Naive thymus-derived CD8-positive, alpha-beta T cell (primary cell): ENCODE measurements around the gene SMIM5. TPM values are rescaled to one million over a fixed set of nuclear protein-coding genes. Genes with fewer than 3 reads are reported as not detected.
"Not testable (repeated sequence)": the region's sequence is repeated elsewhere in the genome, so short reads cannot be mapped to it uniquely, and the experiment has no call there.

Source experiments
- ATAC-seq, 2 donors: fragments of 150-1000 bp; cut with Tn5 transposase in 1 of 2; sonication (Bioruptor Pico), chemical (Tn5 transposase) in 1 of 2; 1 replicate in 1 of 2; 2 replicates in 1 of 2; pipeline ENCODE4 v1.10.0; 2021; ENCODE audit warnings: mild to moderate bottlenecking in 2 of 2, moderate library complexity in 2 of 2
- POLR2A ChIA-PET: fragments of 350-600 bp; sonication (Branson Sonifier 250); formaldehyde crosslinking; loops from one replicate; lab custom pipeline; 2021; ENCODE audit warnings: antibody characterized with exemption; lab: Charles Lee
- DNase-seq, 10 donors: peaks; one replicate each; pipeline versions ENCODE4 v3.0.0 to v3.0.0-alpha.2; 2020 to 2022
- H3K27ac Mint-ChIP-seq, 10 donors: one replicate each; pipeline ENCODE4 v1.8.0; 2020 to 2022; ENCODE audit warnings: mild to moderate bottlenecking in 10 of 10, mixed read lengths in 10 of 10, moderate library complexity in 4 of 10, inconsistent platforms in 1 of 10
- H3K27me3 Mint-ChIP-seq, 5 donors: one replicate each; pipeline ENCODE4 v1.8.0; 2021 to 2022; ENCODE audit warnings: mixed read lengths in 5 of 5
- H3K36me3 Mint-ChIP-seq, 3 donors: one replicate each; pipeline ENCODE4 v1.8.0; 2020 to 2022; ENCODE audit warnings: mixed read lengths in 3 of 3, mild to moderate bottlenecking in 2 of 3, inconsistent platforms in 1 of 3
- H3K4me1 Mint-ChIP-seq, 4 donors: one replicate each; pipeline ENCODE4 v1.8.0; 2021 to 2022; ENCODE audit warnings: mixed read lengths in 4 of 4
- H3K4me3 Mint-ChIP-seq, 10 donors: one replicate each; pipeline ENCODE4 v1.8.0; 2020 to 2022; ENCODE audit warnings: mild to moderate bottlenecking in 10 of 10, mixed read lengths in 10 of 10, moderate library complexity in 6 of 10, inconsistent platforms in 1 of 10
- H3K9me3 Mint-ChIP-seq, 9 donors: one replicate each; pipeline ENCODE4 v1.8.0; 2020 to 2022; ENCODE audit warnings: mixed read lengths in 9 of 9, mild to moderate bottlenecking in 3 of 9, inconsistent platforms in 1 of 9, moderate library complexity in 1 of 9
- polyA plus RNA-seq, 3 donors: library from polyadenylated mRNA; unstranded; fragments of 300-500 nt; fragmentation: Illumina TruSeq; gene quantifications; one replicate each; pipeline ENCODE4 v1.2.3, GENCODE V29; 2021
- total RNA-seq, 8 experiments: library from RNA in 2 of 8; stranded (reverse) in 2 of 8; gene quantifications; one replicate each; pipeline ENCODE4 v1.2.3 and lab custom pipeline; 2021 to 2026

The SMIM5 gene
- total and polyA plus RNA-seq, 5 experiments from 2014 or later, result 0.06 to 1.3 (median 0.47) TPM; not detected in 1

- Mint-ChIP-seq H3K9me3 (no peaks in the 10 kb centered on the region), H3K27ac (peak overlapping the region in 1 of 10 donors; percentile 62), H3K4me3 (no peak overlapping the region), H3K36me3 (no peaks in the 10 kb centered on the region), H3K27me3 (no peaks in the 10 kb centered on the region), H3K4me1 (peaks cover 3 to 14% (median 10%) of the 10 kb centered on the region in 4 donors)
- POLR2A ChIA-PET, result no interaction called here
- ATAC-seq, result no peak
- DNase-seq, result no peak
Observed at GRCh38 chr17:75592348-75593020, 40.8 kb upstream of the SMIM5 start.

GRCh38 chr17:75593430-75593829 lies 39.8 kb upstream of the SMIM5 start:
- ATAC-seq, H3K27me3 Mint-ChIP-seq, H3K27ac Mint-ChIP-seq, H3K4me3 Mint-ChIP-seq, DNase-seq, H3K9me3 Mint-ChIP-seq, POLR2A ChIA-PET, H3K36me3 Mint-ChIP-seq: not testable (repeated sequence)
- peaks cover 3 to 11% (median 10%) of the 10 kb centered on the region in 4 donors for H3K4me1 Mint-ChIP-seq

- H3K4me1 Mint-ChIP-seq, result peaks cover 3 to 11% (median 10%) of the 10 kb centered on the region in 4 donors
- peak overlapping the region in 1 of 10 donors; percentile 59 for H3K27ac Mint-ChIP-seq
- no peak overlapping the region for H3K4me3 Mint-ChIP-seq
- no peaks in the 10 kb centered on the region for H3K36me3 Mint-ChIP-seq
- POLR2A ChIA-PET, result no interaction called here
- no peaks in the 10 kb centered on the region for H3K27me3 Mint-ChIP-seq
- ATAC-seq, result no peak
- H3K9me3 Mint-ChIP-seq, result no peaks in the 10 kb centered on the region
- no peak for DNase-seq
Observed at GRCh38 chr17:75594499-75595283, 38.5 kb upstream of the SMIM5 start.

GRCh38 chr17:75595284-75595919 lies 37.8 kb upstream of the SMIM5 start:
- Mint-ChIP-seq H3K27me3 (no peaks in the 10 kb centered on the region), H3K4me3 (no peak overlapping the region), H3K36me3 (no peaks in the 10 kb centered on the region), H3K9me3 (no peaks in the 10 kb centered on the region), H3K27ac (peak overlapping the region in 1 of 10 donors; percentile 59), H3K4me1 (peaks cover 3 to 9% (median 7%) of the 10 kb centered on the region in 4 donors)
- ATAC-seq, result no peak
- no peak for DNase-seq
- POLR2A ChIA-PET, result interaction anchor here (0.6 to 1.0 kb wide), 2 partner anchors 37 to 416 kb away, joined by 3 to 5 read pairs; no protein-coding TSS in a partner anchor

GRCh38 chr17:75595920-75596313 lies 37.3 kb upstream of the SMIM5 start:
- Mint-ChIP-seq H3K4me1 (peaks cover 2 to 6% (median 4%) of the 10 kb centered on the region in 4 donors), H3K27ac (peak overlapping the region in 1 of 10 donors; percentile 29), H3K9me3 (no peaks in the 10 kb centered on the region), H3K36me3 (no peaks in the 10 kb centered on the region), H3K4me3 (no peak overlapping the region), H3K27me3 (no peaks in the 10 kb centered on the region)
- ATAC-seq (no peak), DNase-seq (no peak)
- POLR2A ChIA-PET, result interaction anchor here (0.6 to 1.0 kb wide), 2 partner anchors 37 to 417 kb away, joined by 3 to 5 read pairs; no protein-coding TSS in a partner anchor

GRCh38 chr17:75596320-75597087 lies 36.7 kb upstream of the SMIM5 start:
- Mint-ChIP-seq H3K9me3 (no peaks in the 10 kb centered on the region), H3K27me3 (no peaks in the 10 kb centered on the region), H3K4me1 (peaks cover 0 to 4% (median 2%) of the 10 kb centered on the region in 4 donors), H3K36me3 (no peaks in the 10 kb centered on the region), H3K4me3 (no peak overlapping the region), H3K27ac (peak overlapping the region in 1 of 10 donors; percentile 65)
- POLR2A ChIA-PET, result interaction anchor here (0.6 to 1.0 kb wide), 3 partner anchors 36 to 417 kb away, joined by 3 to 5 read pairs (median 3); no protein-coding TSS in a partner anchor
- DNase-seq (no peak), ATAC-seq (no peak)

- peak; percentile 22 to 77 (median 53) for DNase-seq
- no peak overlapping the region for H3K4me3 Mint-ChIP-seq
- peak; percentile 84 to 86 for ATAC-seq
- peaks cover 0 to 6% (median 2%) of the 10 kb centered on the region in 4 donors for H3K4me1 Mint-ChIP-seq
- H3K36me3 Mint-ChIP-seq, result no peaks in the 10 kb centered on the region
- H3K9me3 Mint-ChIP-seq, result no peaks in the 10 kb centered on the region
- no peaks in the 10 kb centered on the region for H3K27me3 Mint-ChIP-seq
- POLR2A ChIA-PET, result interaction anchor here (0.6 to 0.7 kb wide), 4 partner anchors 10 to 173 kb away, joined by 3 read pairs; no protein-coding TSS in a partner anchor
- H3K27ac Mint-ChIP-seq, result peak overlapping the region in 1 of 10 donors; percentile 43
Observed at GRCh38 chr17:75601057-75601987, 31.9 kb upstream of the SMIM5 start.

GRCh38 chr17:75602644-75603043 lies 30.6 kb upstream of the SMIM5 start:
- Mint-ChIP-seq H3K4me1 (peaks cover 0 to 6% (median 2%) of the 10 kb centered on the region in 4 donors), H3K27ac (no peak overlapping the region), H3K36me3 (no peaks in the 10 kb centered on the region), H3K4me3 (no peak overlapping the region), H3K27me3 (no peaks in the 10 kb centered on the region), H3K9me3 (no peaks in the 10 kb centered on the region)
- ATAC-seq, result no peak
- POLR2A ChIA-PET, result interaction anchor here (1.3 kb wide), 1 partner anchor 65 kb away, joined by 4 read pairs; the partner anchor contains the start of genes RECQL5 and SAP30BP
- no peak for DNase-seq

GRCh38 chr17:75603123-75603522 lies 30.1 kb upstream of the SMIM5 start:
- no peaks in the 10 kb centered on the region for H3K27me3 Mint-ChIP-seq
- H3K9me3 Mint-ChIP-seq, result no peaks in the 10 kb centered on the region
- H3K27ac Mint-ChIP-seq, result peak overlapping the region in 2 of 10 donors; percentile 68 to 75
- POLR2A ChIA-PET, result interaction anchor here (1.3 kb wide), 1 partner anchor 64 kb away, joined by 4 read pairs; the partner anchor contains the start of genes RECQL5 and SAP30BP
- ATAC-seq (no peak), DNase-seq (no peak)
- peaks cover 0 to 6% (median 2%) of the 10 kb centered on the region in 4 donors for H3K4me1 Mint-ChIP-seq
- no peak overlapping the region for H3K4me3 Mint-ChIP-seq
- no peaks in the 10 kb centered on the region for H3K36me3 Mint-ChIP-seq

- Mint-ChIP-seq H3K9me3 (no peaks in the 10 kb centered on the region), H3K27me3 (no peaks in the 10 kb centered on the region), H3K4me3 (no peak overlapping the region), H3K4me1 (peaks cover 0 to 5% (median 2%) of the 10 kb centered on the region in 4 donors), H3K27ac (peak overlapping the region in 2 of 10 donors; percentile 31 to 60), H3K36me3 (no peaks in the 10 kb centered on the region)
- ATAC-seq, result no peak
- no peak for DNase-seq
- POLR2A ChIA-PET, result interaction anchor here (0.6 to 1.3 kb wide), 3 partner anchors 63 to 661 kb away, joined by 3 to 6 read pairs (median 4); partner anchors contain the start of genes RECQL5, SAP30BP and UBALD2
Observed at GRCh38 chr17:75604034-75604695, 29.1 kb upstream of the SMIM5 start.
